GM18520 (cell line): Measurements from ENCODE around the gene MICAL3.

Experiments used
- ATAC-seq: cut with Tn5 transposase; IDR thresholded peaks from one replicate; pipeline ENCODE4 v1.9.1; 2021; ENCODE audit not compliant: unreplicated experiment

MICAL3 gene

DNA sequence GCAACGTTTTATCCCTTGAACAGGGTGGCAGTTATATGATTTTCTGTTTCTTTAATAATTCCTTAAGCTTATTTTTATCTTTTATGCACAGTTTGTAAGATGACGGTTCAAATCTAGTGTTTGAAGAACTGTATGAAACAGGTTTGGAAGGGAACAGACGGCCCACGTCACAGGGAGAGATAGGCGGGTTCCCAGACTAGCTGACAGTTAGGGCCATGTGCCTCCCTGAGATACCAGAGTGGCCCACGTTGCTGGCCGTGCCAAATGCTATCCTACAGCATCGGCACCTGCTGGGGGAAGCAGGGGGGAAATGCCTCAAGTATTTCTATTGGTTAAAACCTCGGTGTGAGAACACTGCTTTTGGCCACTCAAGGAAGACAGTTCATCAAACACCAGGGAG, 199.9 kb downstream of the MICAL3 start:
- ATAC-seq: no peak

DNA sequence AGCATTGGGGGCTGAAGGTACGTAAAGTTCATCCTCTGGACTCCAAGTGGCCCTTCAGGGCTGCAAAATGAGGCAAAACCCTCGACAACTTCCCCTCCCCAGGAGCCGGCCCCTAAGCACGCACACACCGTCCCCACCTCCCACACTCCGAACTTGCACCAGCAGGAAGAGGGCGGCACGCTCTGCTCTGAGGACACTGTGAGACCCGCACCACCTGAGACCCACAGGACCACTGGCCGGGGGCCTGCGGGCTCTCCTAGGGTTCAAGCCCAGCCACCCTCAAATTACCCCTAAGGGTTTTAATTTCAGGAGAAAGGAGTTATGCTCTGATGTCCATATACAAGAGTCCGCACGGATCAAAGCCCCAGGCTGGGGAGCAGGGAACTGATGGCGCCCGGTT, 200.4 kb downstream of the MICAL3 start:
- ATAC-seq: no peak

DNA sequence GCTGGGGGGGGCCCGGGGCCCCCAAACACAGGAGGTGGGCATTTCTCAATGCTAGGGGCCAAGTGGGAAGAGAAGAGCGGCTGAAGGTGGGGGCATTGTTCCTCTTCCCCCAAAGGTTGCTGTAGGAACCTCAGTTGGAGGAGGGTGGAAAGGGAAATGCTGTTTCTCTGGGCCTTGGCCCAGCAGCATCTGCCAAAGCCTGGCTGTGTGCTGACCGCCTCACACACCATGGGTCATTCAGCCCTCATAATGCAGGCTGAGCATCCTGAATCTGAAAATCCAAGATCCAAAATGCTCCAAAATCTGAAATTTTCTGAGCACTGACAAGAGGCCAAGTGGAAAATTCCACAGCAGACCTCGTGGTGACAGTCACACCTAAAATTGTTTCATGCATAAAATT, 201.1 kb downstream of the MICAL3 start:
- ATAC-seq: no peak

DNA sequence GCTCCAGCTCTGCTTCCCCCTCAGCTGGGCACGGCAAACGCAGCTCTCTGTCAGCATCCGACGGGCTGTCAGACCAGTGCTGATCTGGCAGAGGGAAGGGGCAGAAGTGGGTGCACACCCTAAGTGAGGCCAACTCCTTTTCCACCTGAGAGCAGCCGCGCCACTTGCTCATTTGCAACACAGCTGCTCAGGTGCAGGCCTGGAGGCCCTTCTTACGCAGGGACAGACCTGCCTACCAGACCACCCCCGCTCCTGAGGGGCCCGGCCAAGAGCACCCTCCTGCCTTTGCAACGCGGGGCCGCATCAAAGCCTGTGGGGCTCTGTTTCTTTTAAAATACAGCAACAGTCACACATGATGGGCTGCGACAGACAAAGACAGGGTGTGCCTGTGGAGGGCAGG, 202.3 kb downstream of the MICAL3 start:
- ATAC-seq: no peak

DNA sequence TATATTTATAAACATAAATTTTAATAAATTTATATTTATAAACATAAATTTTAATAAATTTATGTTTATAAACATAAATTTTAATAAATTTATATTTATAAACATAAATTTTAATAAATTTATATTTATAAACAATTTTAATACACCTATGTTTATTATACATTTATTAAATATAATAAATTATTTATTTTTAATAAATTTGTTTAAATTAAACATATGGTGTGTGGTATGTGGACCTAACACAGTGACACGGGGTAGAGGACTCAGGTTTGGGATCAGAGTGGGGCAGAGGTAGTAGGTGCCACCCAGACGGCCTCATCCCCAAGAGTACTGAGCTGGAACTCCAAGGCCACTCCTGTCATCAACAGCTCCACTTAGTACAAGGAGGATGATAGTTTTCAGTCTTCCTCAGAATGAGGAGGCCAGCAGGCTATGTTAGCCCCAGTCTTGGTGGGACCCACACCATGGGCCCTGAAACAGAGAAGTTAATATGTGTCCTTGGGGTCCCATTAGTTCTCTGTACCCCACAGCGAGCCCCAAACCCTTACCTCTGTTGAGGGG, 203.4 kb downstream of the MICAL3 start:
- no peak for ATAC-seq

DNA sequence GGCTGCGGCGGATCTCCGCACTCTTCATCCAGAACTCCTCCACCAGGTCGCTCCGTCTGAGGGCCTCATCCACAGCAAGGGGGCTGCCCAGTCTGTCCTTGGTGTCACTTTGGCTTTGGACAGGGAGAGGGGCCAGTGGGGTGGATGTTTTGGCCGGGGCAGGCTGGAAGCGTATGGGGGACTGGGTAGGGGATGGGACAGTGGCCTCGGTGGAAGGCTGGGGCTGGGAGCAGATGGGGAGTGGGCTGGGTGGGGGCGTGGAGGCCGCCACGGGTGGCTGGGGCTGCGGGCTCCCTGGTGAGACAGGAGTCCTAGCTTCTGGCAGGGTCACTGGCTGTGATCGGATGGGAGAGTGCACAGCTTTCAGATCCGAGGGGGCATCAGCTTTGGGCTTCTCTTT, 205.7 kb downstream of the MICAL3 start:
- no peak for ATAC-seq

DNA sequence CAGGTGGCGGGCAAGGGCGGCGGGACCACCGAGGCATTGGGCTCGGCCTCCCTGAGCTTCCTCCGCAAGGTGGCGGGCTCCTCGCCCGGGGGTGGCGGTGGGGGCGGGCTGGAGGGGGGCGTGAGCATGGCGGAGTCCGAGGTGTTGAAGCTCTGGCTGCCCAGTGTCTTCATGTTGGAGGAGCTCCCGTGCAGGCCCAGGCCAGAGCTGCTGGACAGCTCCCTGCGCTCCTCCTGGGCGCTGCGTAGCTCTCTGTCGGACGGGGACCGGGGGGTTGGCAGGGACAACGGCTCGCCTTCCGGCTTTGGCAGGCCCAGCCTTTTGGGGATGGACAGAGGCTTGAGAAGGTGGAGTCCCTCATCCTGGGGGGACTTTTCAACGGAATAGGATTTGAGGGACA, 206.2 kb downstream of the MICAL3 start:
- ATAC-seq: no peak

DNA sequence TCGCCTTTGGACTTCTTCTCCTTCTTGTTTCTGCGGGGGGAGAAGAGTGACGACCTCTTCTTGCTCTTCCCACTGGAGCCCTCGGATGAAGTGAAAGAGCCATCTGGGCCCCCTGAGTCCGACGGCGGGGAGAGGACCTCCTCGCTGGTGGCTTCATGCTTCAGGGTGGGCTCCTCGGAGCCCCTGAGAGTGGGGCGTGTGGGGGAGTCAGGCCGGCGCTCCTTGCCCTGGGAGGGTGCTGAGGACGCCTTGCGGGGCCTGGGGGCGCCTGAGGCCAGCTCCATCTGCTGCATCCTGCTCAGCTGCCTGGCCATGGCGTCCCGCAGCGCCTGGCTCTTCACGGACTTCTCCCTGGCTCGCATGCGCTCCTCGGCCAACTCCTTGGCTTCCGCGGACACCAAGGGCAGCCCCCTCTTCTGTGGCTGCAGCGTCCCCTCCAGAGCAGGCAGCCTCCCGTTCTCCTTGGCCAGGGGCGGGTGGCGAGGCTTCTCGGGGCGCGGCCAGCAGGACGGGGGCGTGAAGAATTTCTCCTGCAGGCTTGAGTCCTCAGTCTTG, 206.8 kb downstream of the MICAL3 start:
- ATAC-seq: no peak

DNA sequence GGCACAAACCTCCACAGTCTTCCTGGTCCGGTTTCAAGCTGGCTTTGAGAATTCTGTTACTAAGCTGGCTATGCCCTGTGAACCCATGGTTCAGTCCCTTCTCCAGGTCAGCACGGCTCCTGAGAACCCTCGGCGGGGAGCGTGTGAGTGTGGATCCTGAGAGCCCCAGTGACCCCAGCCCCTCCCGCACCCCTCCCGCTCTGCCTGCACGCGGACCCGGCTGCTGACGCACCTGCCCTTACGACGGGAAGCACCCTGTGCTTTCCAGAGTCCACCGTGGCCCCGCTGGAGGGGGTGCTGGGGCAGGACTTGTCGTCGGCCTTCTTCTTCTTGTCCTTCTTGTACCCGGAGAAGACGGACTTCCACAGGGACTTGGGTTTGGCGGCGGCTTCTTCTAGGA, 207.3 kb downstream of the MICAL3 start:
- no peak for ATAC-seq

DNA sequence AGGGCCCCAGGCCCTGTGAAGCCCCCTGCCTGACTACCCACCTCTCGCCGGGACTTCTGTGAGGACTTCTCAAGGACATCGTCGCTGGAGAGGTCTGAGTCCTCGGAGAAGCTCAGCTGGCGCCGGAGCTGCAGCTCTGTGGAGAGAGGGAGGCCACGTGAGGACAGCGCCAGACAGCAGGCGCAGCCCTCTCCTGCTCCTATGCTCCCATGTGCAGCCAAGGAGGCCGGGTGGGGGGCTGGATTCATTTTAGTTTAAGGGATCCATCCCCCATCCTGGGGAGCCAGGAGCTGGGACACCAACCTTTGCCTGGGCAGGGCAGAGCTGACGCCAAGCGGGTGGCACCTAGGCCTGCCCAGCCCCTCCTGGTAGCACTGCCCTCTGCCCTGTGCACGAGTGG, 207.7 kb downstream of the MICAL3 start:
- no peak for ATAC-seq

DNA sequence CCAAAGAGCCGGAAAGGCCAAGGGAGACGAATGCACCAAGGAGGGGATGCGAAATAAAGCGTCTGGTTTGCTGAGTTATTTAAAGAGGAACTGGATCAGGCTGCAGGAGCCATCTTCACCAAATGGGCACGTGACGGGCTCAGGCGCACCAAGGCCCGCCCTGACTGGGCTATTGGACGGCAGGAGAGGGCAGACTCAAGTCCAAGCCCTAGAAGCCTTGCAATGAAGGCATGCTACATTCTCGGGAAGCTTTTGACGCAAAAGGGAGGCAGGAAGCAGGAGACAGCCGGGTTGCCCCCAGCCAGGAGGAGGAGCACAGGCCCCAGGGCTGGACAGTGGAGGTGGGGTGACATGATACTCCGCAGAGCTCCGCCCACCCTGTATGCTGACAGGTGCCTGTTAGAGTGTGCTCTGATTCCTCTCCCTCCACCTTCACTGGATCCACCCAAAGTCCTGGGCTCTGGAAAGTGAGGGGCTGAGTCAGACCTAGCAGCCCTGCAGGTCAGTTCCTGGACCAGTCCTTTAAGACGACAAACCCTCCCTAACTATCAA, 208.6 kb downstream of the MICAL3 start:
- no peak for ATAC-seq

DNA sequence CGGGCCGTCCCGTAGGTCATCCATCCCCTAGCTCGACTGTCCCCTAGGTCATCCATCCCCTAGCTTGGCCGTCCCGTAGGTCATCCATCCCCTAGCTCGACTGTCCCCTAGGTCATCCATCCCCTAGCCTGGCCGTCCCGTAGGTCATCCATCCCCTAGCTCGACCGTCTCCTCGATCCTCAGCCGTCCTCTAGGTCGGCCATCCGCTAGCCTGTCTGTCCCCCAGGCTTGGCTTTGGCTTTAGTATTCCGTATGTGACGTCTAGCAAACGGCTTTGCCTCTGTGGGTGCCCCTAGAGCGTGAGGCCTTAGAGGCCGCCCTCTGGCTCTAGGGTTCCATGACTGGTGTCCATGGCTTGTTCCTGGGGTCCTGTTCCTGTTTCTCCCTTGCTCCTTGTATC, 209.5 kb downstream of the MICAL3 start:
- ATAC-seq: no peak

DNA sequence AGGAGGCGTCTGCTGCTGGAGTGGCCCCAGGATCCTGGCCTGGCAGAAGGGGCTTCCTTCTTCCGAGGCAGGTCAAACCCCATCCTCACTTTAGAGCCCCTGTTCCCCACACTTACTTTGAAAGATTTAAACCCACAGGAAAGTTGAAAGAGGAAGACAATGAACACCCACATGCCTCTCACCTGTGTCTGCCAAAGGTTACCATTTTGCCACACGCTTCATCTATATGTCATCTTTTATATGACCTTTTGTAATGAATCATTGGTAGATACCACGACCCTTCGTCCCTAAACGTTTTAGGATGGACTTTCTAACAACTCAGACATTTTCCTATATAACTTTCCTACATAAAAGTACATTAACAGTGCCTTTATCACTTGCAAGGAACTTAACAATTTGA, 210.3 kb downstream of the MICAL3 start:
- ATAC-seq: no peak

DNA sequence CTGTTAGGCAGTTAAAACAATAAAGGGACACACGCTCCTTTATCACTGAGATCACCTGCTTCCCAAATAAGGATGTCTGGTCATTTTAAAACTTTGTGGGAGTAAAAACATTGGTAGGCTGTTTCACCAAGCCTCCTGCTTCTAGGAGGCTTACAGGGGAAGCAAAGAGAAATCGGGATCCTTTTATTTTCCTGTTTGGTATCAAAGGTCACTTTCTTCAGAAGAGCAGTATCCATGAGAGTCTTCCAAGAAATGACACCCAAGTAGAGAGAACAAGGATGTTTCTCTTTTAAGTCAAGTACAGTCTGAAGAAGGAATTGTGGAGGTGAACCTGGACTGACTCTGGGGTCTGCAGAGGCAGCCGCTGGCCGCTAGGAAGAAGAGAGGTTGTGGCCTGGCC, 213.2 kb downstream of the MICAL3 start:
- ATAC-seq: no peak

DNA sequence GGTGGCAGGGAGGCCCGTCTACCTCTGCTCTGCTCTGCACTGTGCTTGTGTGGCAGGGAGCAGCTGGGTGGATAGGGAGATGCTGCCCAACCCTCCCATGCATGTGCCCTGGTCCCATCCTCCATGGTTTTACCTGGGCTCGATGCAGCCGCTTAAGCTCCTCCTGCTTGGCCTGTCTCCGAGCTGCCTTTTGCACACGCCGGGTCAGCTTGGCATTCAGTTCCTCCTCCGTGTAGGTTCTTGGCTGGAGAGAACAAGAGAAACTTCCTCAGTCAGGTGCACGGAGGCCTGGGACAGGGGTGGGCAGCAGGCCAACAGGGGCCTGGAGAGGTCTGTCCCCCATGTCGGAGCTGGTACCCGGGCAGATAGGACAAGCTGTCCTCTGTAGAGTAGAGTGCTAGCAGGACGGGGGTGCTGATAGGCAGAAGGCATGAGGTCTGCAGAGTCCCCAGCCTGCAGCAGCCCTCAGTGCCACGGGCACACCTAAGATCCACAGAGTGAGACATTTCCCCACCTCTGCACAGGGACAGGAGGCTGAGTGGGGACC, 213.7 kb downstream of the MICAL3 start:
- ATAC-seq: no peak

DNA sequence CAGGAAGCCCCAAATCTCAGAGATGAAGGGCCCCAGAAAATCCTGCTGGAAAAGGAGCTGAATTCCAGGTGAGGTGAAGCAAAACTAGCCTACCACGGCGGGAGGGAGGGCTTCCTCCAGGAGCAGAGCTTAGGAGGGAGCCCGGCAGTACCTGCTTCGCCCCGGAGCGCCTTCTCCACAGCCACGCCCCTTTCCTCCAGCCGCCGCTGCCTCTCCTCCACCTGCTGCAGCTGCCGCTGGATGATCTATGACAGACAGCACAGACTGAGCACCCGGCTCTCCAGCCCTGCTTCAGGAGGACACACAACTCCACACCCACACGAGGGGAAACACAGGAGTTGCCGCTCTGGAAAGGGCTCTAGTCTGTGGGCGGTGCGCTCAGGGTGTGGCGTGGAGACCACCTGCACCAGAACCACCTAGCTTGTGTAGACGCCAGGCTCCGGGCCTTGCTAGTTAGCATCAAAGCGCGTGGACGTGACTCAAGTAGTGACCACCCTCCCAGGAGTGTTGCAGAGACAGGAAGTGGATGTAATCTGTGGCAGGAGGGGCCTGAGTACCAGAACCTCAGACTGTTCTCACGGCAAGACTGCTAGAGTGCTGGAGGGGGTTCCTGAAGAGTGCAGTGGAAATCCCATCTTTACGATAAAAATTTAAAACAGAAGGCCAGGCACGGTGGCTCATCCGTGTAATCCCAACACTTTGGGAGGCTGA, 215.5 kb downstream of the MICAL3 start:
- no peak for ATAC-seq

DNA sequence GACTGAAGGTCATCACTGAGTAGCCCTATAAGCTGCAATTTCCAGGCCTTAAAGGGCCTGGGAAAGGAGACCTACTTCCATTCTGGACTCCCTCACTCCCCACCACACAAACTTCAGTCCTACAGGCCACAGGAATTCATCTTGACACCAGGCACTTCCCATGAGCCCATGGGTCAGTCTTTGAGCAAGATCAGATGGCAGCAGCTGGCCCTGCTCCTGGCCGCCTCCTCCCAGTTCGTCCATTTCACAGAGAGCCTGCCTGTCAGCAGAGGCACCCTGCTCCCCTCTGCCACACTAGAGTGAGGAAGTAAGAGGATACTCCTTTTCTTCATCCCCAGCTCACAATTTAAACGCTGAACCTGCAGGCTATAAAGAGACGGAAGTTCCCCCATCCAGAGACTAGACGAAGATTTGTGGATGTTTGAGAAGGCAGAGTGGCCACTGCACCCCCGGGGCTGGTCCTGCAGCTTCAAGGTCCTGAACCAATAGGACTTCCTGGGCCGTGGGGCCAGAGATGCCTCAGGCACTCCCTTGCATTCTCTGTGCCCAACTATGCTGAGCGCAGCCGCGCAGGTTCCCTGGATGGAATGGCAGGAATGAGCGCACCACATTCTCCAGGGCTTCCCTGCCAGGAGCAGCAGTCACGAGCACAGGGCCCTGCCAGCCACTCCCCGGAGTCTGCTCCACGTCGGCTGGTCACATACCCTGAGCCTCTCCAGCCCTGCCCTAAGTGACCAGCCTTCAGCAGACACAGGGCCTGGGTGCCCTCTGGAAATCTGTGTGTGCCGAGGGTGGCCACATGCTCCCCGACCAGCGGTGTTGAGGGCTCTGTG, 216.6 kb downstream of the MICAL3 start:
- no peak for ATAC-seq

DNA sequence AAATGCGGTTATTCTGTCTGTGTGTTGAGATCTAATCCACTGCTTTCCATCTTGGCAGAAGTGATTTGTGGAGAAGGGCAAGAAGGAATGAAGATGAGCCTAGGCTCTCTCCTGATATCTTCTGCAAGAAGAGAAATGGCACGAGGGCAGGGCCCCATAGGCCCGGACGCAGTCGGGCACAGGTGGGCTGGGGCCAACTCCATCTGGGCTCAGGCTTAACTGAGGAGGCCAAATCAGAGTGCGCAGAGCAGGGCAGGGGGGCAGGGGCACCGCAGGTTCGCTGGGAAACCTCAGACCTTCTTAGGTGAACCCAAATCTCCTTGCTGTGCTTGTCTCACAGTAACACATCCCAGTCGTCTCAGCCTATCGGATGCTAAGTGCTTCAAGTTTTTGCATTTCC, 217.3 kb downstream of the MICAL3 start:
- ATAC-seq: no peak

DNA sequence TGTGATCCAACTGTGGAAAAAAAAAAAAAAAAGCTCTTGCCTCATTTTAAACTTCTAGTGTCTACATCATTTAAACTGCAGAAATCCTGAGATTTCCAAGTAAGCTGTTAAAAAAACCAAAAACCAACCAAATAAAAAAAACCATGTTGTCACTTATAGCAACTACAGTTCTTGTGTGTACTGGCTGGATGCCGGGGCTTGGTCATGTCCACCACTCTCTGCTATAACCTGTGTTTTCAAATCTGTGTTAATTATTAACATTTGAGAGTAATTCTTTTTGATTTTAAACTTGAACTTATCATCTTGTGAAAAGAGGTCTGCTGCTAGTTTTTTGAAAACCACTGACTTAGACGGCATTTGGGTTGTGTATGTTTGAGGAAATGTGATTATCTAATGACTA, 217.9 kb downstream of the MICAL3 start:
- ATAC-seq: no peak

DNA sequence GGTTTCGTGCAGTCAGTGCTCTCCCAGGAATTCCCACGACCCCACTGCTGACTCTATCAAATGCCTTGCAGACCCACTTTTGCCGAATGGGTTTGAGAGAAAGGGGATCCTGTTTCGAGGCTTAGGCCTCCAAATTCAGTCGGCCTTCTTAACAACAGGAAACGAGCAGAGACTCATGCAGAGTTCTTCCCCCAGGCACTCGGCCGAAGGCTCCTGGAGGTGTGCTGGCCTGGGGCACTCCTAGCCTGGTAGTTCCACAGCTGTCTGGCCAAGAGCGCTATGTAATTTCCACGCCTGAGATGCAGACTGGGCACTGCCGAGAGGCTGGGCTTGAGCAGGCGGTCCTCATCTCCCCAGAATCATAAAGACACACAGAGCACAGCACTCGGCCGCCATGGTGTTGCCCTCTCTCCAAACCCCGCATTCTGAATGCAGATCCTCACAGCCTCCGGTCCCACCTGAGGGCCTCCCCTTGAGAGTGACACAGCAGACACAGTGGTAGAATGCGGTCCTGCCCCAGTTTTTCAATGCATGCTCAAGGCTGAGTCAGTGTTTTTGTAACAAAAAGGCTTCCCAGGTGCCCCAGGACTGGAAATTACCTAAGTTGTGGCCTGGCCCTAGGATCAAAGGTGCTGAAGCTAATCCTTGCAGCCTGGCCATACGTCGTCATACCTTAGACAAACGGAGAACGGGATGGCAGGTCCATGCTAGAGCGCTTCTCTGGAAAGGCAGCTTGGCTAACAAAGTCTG, 219.9 kb downstream of the MICAL3 start:
- ATAC-seq: no peak
